ENCODE measurements around the gene LRRK1. TPM values are rescaled to one million over a fixed set of nuclear protein-coding genes. Genes with fewer than 3 reads are reported as not detected.

LRRK1 gene
- total and polyA plus RNA-seq, 2 of the 13 experiments (the other 11 are each of a cell fraction or from before 2014, with no cell fraction given), result 0.13 to 1.2 TPM

GRCh38 chr15:101068961-101069653, 149.9 kb downstream of the LRRK1 start (continued):
- TF ChIP-seq MTF2 (CRISPR knock-in tag; IDR thresholded peaks at IDR 0.05; ENCODE audit: borderline replicate concordance), result no peak
- TF ChIP-seq ZNF143 (CRISPR knock-in tag; IDR thresholded peaks at IDR 0.05), result no peak
- peak; percentile 51 for TF ChIP-seq RAD21 (CRISPR knock-in tag; IDR thresholded peaks at IDR 0.05)
- 0 out of 2 replicates have a peak, but pooled peaks have one; percentile 9 for TF ChIP-seq ZNF121 (CRISPR knock-in tag; IDR thresholded peaks at IDR 0.05)
- no peak for TF ChIP-seq TEAD2 (CRISPR knock-in tag; IDR thresholded peaks at IDR 0.05)
- peak; percentile 23; the same call in 1 of the 2 replicates for TF ChIP-seq HMG20A (CRISPR knock-in tag; IDR thresholded peaks at IDR 0.05; ENCODE audit: borderline replicate concordance)
- TF ChIP-seq ZBTB10 (CRISPR knock-in tag; IDR thresholded peaks at IDR 0.05; ENCODE audit: borderline replicate concordance), result peak; percentile 57; the same call in 1 of the 2 replicates
- TF ChIP-seq ZNF609 (CRISPR knock-in tag; IDR thresholded peaks at IDR 0.05; ENCODE audit: borderline replicate concordance), result 0 out of 2 replicates have a peak, but pooled peaks have one; percentile 39
- TF ChIP-seq NR2F1 (CRISPR knock-in tag; IDR thresholded peaks at IDR 0.05), result peak; percentile 78 to 91; a peak in 3 of 4 replicates
- peak; percentile 55; the same call in 1 of the 2 replicates for TF ChIP-seq CEBPG (CRISPR knock-in tag; IDR thresholded peaks at IDR 0.05)
- TF ChIP-seq ZNF768 (CRISPR knock-in tag; IDR thresholded peaks at IDR 0.05), result peak; percentile 59; the same call in 1 of the 2 replicates
- no peak for TF ChIP-seq POLR2AphosphoS5 (IDR thresholded peaks at IDR 0.05; ENCODE audit: low read depth, low read length)
- TF ChIP-seq ZNF256 (CRISPR knock-in tag; conservative IDR thresholded peaks at IDR 0.05), result 0 out of 2 replicates have a peak, but pooled peaks have one; percentile 26
- 0 out of 2 replicates have a peak, but pooled peaks have one; percentile 24 for TF ChIP-seq KAT7 (CRISPR knock-in tag; IDR thresholded peaks at IDR 0.05; ENCODE audit: borderline replicate concordance)
- peak; percentile 53; the same call in 1 of the 2 replicates for TF ChIP-seq TFAP4 (IDR thresholded peaks at IDR 0.05; ENCODE audit: borderline replicate concordance, low read depth)
- no peak for TF ChIP-seq SOX13 (IDR thresholded peaks at IDR 0.05)
- peak in 1 of 2 experiments; percentile 55; a peak in 1 of 4 replicates for TF ChIP-seq SOX13 (CRISPR knock-in tag; conservative IDR thresholded peaks at IDR 0.05 in 1 of 2, IDR thresholded peaks at IDR 0.05 in 1 of 2)
- TF ChIP-seq ZSCAN31 (CRISPR knock-in tag; IDR thresholded peaks at IDR 0.05; ENCODE audit: low read depth), result 0 out of 2 replicates have a peak, but pooled peaks have one; percentile 35
- TF ChIP-seq SPEN (CRISPR knock-in tag; IDR thresholded peaks at IDR 0.05; ENCODE audit: low read depth), result 0 out of 2 replicates have a peak, but pooled peaks have one; percentile 42
